Liver (tissue), 9 donors: ENCODE data around the gene AGER. TPM values are rescaled to one million over a fixed set of nuclear protein-coding genes. Genes with fewer than 3 reads are reported as not detected.

Experiments
- DNase-seq: peaks from one replicate; pipeline ENCODE4 v3.0.0-alpha.2; 2017; ENCODE audit warnings: low spot score
- H3K27ac ChIP-seq, 2 donors: one replicate each; pipeline ENCODE4 v1.7.0; 2013; ENCODE audit warnings: inconsistent platforms in 2 of 2, low read length in 2 of 2, control low read depth in 1 of 2, low read depth in 1 of 2, mild to moderate bottlenecking in 1 of 2
- H3K27me3 ChIP-seq, 4 donors: one replicate each; pipeline versions ENCODE4 v1.6.1 to v1.7.0; 2013; ENCODE audit warnings: low read length in 3 of 4, inconsistent platforms in 1 of 4, mild to moderate bottlenecking in 1 of 4, moderate library complexity in 1 of 4; ENCODE audit not compliant: control insufficient read depth in 4 of 4, insufficient read depth in 4 of 4
- H3K36me3 ChIP-seq, 4 donors: one replicate each; pipeline versions ENCODE4 v1.6.1 to v1.7.0; 2013; ENCODE audit warnings: low read length in 3 of 4, mild to moderate bottlenecking in 3 of 4, low read depth in 1 of 4, moderate library complexity in 1 of 4; ENCODE audit not compliant: control insufficient read depth in 4 of 4, insufficient read depth in 3 of 4
- H3K4me1 ChIP-seq, 4 donors: one replicate each; pipeline versions ENCODE4 v1.6.1 to v1.7.0; 2013; ENCODE audit warnings: low read length in 3 of 4, mild to moderate bottlenecking in 3 of 4, moderate library complexity in 1 of 4; ENCODE audit not compliant: control insufficient read depth in 4 of 4, insufficient read depth in 4 of 4
- H3K4me3 ChIP-seq, 3 donors: one replicate each; pipeline versions ENCODE4 v1.6.1 to v1.7.0; 2013; ENCODE audit warnings: low read length in 3 of 3, control low read depth in 1 of 3, low read depth in 1 of 3, mild to moderate bottlenecking in 1 of 3
- H3K9ac ChIP-seq, 2 donors: one replicate each; pipeline ENCODE4 v1.7.0; 2013; ENCODE audit warnings: low read length in 2 of 2, mild to moderate bottlenecking in 2 of 2, moderate library complexity in 2 of 2, control low read depth in 1 of 2, low read depth in 1 of 2
- H3K9me3 ChIP-seq, 4 donors: one replicate each; pipeline versions ENCODE4 v1.6.1 to v1.7.0; 2013; ENCODE audit warnings: low read length in 3 of 4; ENCODE audit not compliant: control insufficient read depth in 4 of 4
- ATF3 ChIP-seq: IDR thresholded peaks from 2 replicates; pipeline ENCODE4 v1.6.1; 2016; ENCODE audit warnings: antibody characterized with exemption
- CTCF ChIP-seq: fragments of 150-350 bp; IDR thresholded peaks from 2 replicates; pipeline ENCODE4 v1.5.1; 2017; ENCODE audit warnings: improper control_type of control experiment, low read depth, low read length; ENCODE audit not compliant: missing input control
- EGR1 ChIP-seq, 2 donors: IDR thresholded peaks; 2 replicates each; pipeline ENCODE4 v1.6.1; 2016 to 2018; ENCODE audit warnings: antibody characterized with exemption in 2 of 2, low read depth in 2 of 2
- FOXA1 ChIP-seq: IDR thresholded peaks from 2 replicates; pipeline ENCODE4 v1.6.1; 2016; ENCODE audit warnings: antibody characterized with exemption
- FOXA2 ChIP-seq: IDR thresholded peaks from 2 replicates; pipeline ENCODE4 v1.6.1; 2016; ENCODE audit warnings: antibody characterized with exemption
- GABPA ChIP-seq, 2 donors: IDR thresholded peaks in 1 of 2; conservative IDR thresholded peaks in 1 of 2; 2 replicates each; pipeline ENCODE4 v1.6.1; 2016; ENCODE audit warnings: antibody characterized with exemption in 2 of 2, mild to moderate bottlenecking in 1 of 2, moderate library complexity in 1 of 2
- HNF4A ChIP-seq, 2 donors: conservative IDR thresholded peaks; 2 replicates each; pipeline ENCODE4 v1.6.1; 2016; ENCODE audit warnings: antibody characterized with exemption in 2 of 2, mild to moderate bottlenecking in 2 of 2
- HNF4G ChIP-seq: IDR thresholded peaks from 2 replicates; pipeline ENCODE4 v1.6.1; 2016; ENCODE audit warnings: antibody characterized with exemption
- JUND ChIP-seq, 2 donors: IDR thresholded peaks; 2 replicates each; pipeline ENCODE4 v1.6.1; 2016; ENCODE audit warnings: antibody characterized with exemption in 2 of 2
- MAX ChIP-seq: IDR thresholded peaks from 2 replicates; pipeline ENCODE4 v1.6.1; 2016; ENCODE audit warnings: antibody characterized with exemption
- NR2F2 ChIP-seq: IDR thresholded peaks from 2 replicates; pipeline ENCODE4 v1.6.1; 2016; ENCODE audit warnings: antibody characterized with exemption
- RAD21 ChIP-seq, 2 donors: IDR thresholded peaks; 2 replicates each; pipeline ENCODE4 v1.6.1; 2016; ENCODE audit warnings: antibody characterized with exemption in 2 of 2, mild to moderate bottlenecking in 2 of 2
- REST ChIP-seq: IDR thresholded peaks from 2 replicates; pipeline ENCODE4 v1.6.1; 2016; ENCODE audit warnings: antibody characterized with exemption, mild to moderate bottlenecking
- RXRA ChIP-seq, 2 donors: IDR thresholded peaks; 2 replicates each; pipeline ENCODE4 v1.6.1; 2017 to 2018; ENCODE audit warnings: antibody characterized with exemption in 2 of 2, mild to moderate bottlenecking in 1 of 2
- SP1 ChIP-seq: IDR thresholded peaks from 2 replicates; pipeline ENCODE4 v1.6.1; 2018; ENCODE audit warnings: antibody characterized with exemption, mild to moderate bottlenecking
- TAF1 ChIP-seq: conservative IDR thresholded peaks from 2 replicates; pipeline ENCODE4 v1.6.1; 2016; ENCODE audit warnings: antibody characterized with exemption, mild to moderate bottlenecking
- YY1 ChIP-seq: IDR thresholded peaks from 2 replicates; pipeline ENCODE4 v1.6.1; 2016; ENCODE audit warnings: antibody characterized with exemption, mild to moderate bottlenecking
- ZBTB33 ChIP-seq: IDR thresholded peaks from 2 replicates; pipeline ENCODE4 v1.6.1; 2016; ENCODE audit warnings: antibody characterized with exemption
- WGBS: extraction: QIAGEN DNeasy Blood & Tissue Kit; methylation state at CpG from one replicate; pipeline ENCODE4 v1.1.7; 2013; 5-methylcytosine and 5-hydroxymethylcytosine counted together
- polyA plus RNA-seq, 2 donors: library from polyadenylated mRNA; stranded (reverse) in 1 of 2; unstranded in 1 of 2; fragments of 200-250 nt in 1 of 2; fragments of >200 nt in 1 of 2; fragmentation: Nextera tagmentation in 1 of 2; extraction: Ambion mirVana in 1 of 2; gene quantifications; one replicate each; pipeline versions ENCODE4 v1.2.1 to v1.2.3, GENCODE V29; 2013 to 2015
- total RNA-seq, 2 donors: library from RNA; depleted of rRNA; stranded (reverse); fragments of >200 nt; gene quantifications; one replicate each; pipeline ENCODE4 v1.2.3, GENCODE V29; 2014
- donor health status: healthy.
- donor health status: healthy.
- donor health status: healthy.
- donor health status: healthy.
- donor health status: healthy.

Gene AGER
- total and polyA plus RNA-seq, 4 donors: 0.47 to 0.92 (median 0.83) TPM

- DNase-seq: no peak
- H3K9me3 ChIP-seq: no peaks in the 10 kb centered on the region
- H3K27ac ChIP-seq: no peak overlapping the region
- H3K36me3 ChIP-seq: peaks cover 7 to 35% (median 11%) of the 10 kb centered on the region in 4 donors
- peaks cover 0 to under 1% (median 0%) of the 10 kb centered on the region in 4 donors for H3K4me1 ChIP-seq
- no peak overlapping the region for H3K4me3 ChIP-seq
- 79% methylated on average over 6 of the region's 6 CpGs for WGBS
- no peak overlapping the region for H3K9ac ChIP-seq
- H3K27me3 ChIP-seq: no peaks in the 10 kb centered on the region
- TF ChIP-seq ZBTB33 (no peak), FOXA1 (no peak), ATF3 (no peak), HNF4A (conservative IDR thresholded peaks at IDR 0.05) (no peak), HNF4G (no peak), NR2F2 (no peak), CTCF (no peak), YY1 (no peak), TAF1 (no peak), JUND (IDR thresholded peaks at IDR 0.05) (no peak), GABPA (IDR thresholded peaks at IDR 0.05 in 1 of 2, conservative IDR thresholded peaks at IDR 0.05 in 1 of 2) (no peak), MAX (no peak), RXRA (IDR thresholded peaks at IDR 0.05) (no peak), FOXA2 (no peak), RAD21 (IDR thresholded peaks at IDR 0.05) (no peak), SP1 (no peak), REST (no peak), EGR1 (IDR thresholded peaks at IDR 0.05; ENCODE audit: low read depth in 2 of 2) (no peak)
Measured at GRCh38 chr6:32167761-32168262, 16.2 kb downstream of the AGER start.
